Measurements from ENCODE around the gene SLC35E2B.
"Not testable (repeated sequence)": the region's sequence is repeated elsewhere in the genome, so short reads cannot be mapped to it uniquely, and the experiment has no call there.

The SLC35E2B gene

DNA sequence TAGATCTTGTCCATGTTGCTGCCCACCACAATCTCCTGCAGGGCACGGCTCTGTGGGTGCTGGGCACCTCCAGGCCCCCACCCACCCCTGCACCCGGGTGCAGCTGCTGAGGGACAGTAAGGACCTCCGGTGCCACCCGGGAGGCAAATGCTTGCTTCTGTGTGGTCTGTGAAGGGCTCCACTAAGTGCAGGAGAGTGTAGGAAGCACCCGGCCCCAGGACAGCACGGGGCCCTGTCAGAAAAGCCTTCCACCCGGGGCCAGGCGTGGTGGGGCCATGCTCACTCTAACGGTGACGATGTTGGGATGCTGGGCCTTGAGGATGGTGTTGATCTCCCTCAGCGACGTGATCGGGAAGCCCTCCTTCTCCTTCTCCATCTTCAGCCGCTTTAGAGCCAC is 55.1 kb downstream of the SLC35E2B start:
- DNase-seq = not testable (repeated sequence)

DNA sequence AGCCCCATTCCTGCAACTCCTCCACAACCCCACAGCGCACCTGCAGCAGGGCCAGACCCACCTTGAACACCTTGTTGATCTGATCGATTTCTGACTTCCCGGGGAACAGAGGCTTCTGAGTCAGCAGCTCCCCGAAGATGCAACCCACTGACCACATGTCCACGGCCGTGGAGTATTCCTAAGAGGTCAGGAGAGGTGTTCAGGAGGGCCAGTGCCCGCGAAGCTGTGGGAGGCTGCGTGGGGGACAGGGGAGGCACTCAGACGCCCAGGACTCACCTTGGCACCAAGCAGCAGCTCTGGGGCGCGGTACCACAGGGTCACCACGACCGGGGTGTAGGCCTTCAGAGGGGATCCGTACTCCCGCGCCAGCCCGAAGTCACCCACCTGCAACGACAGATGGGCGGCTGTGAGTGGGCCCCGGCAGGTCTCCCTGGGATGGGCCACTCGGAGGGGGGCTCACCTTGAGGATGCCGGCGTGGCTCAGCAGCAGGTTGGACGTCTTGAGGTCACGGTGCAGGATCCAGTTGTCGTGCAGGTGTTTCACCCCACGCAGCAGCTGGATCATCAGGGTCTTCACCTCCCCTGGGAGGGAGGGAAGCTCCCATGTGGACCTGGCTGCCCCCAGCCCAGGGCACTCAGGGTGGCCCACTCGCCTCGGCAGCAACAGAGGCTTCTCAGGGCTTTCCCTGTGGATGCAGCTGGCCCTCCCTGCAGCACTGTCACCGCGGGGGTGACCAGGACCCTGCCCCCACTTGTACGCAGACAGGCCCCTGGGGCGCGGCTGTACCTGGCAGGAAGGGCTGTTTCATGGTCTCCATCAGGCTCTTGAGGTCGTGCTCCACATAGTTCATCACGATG is 55.7 kb downstream of the SLC35E2B start:
- DNase-seq = not testable (repeated sequence)

GRCh38 chr1:1634613-1635012 is 58.0 kb downstream of the SLC35E2B start:
- not testable (repeated sequence) for DNase-seq

GRCh38 chr1:1633409-1633808 is 59.2 kb downstream of the SLC35E2B start:
- DNase-seq = not testable (repeated sequence)

DNA sequence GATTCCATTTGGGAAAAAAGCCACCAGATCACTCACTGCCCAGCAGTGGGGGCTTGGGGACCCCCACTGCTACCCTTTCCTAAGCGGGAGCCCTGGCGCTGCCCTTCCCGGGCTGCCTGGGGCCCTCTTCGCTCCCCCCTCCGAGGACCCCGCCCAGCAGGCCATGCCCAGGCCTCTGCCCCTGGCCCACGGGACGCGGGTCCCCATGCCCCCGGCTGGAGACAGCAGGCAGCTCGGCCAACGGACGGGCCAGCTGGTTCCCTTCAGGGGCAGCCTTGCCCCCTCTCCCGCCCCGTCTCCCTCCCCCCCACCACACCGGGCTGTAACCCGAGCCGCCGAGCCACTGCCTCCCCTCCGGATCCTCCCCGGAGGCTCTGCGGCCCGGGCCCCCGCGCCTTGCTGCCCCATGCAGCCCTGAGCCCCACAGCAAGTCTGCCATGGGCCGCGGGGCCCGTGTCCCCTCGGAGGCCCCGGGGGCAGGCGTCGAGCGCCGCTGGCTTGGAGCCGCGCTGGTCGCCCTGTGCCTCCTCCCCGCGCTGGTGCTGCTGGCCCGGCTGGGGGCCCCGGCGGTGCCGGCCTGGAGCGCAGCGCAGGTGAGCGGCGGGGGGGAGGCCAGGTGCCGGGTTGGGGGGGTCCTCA is 60.7 kb downstream of the SLC35E2B start, which contains the start of gene MMP23B:
TSS of gene MMP23B (plus strand) at position 392 of the 639 bp plus-strand sequence. CDS start at position 438, 46 bp downstream.
- no peak for DNase-seq

- no peak for DNase-seq
These were observed 61.4 kb downstream of the SLC35E2B start for GRCh38 chr1:1630965-1631781.

- peak; percentile 92 for DNase-seq
These were observed 62.2 kb downstream of the SLC35E2B start for GRCh38 chr1:1630191-1630964.

- peak; percentile 53 for DNase-seq
These were observed 63.0 kb downstream of the SLC35E2B start for GRCh38 chr1:1629430-1630190.

DNA sequence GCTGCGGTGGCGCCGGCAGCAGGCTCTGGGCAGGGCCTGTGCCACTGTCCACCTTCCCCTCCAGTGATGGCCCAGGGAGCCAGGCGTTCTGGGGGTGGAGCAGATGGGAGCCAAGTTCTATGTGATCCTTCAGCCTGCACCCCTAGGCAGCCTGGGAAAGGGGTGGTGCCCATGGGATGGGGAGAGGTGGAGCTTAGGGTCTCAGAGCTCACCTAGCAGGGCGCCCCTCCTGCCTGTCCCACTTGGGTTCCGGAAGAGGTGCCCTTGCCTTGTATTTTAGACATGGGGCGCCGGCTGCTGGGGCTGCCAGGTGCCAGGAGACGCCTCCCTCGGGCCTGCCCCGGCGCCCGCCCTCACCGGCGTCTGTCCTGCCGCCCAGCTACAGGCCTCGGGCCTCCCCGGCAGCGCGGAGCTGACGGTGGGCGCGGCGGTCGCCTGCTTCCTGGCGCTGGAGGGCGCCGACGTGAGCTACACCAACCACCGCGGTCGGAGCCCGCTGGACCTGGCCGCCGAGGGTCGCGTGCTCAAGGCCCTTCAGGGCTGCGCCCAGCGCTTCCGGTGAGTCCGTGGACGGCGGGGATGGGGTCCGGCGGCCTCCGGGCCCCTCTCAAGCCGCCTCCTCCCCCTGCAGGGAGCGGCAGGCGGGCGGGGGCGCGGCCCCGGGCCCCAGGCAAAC is 63.7 kb downstream of the SLC35E2B start:
- DNase-seq = no peak

DNA sequence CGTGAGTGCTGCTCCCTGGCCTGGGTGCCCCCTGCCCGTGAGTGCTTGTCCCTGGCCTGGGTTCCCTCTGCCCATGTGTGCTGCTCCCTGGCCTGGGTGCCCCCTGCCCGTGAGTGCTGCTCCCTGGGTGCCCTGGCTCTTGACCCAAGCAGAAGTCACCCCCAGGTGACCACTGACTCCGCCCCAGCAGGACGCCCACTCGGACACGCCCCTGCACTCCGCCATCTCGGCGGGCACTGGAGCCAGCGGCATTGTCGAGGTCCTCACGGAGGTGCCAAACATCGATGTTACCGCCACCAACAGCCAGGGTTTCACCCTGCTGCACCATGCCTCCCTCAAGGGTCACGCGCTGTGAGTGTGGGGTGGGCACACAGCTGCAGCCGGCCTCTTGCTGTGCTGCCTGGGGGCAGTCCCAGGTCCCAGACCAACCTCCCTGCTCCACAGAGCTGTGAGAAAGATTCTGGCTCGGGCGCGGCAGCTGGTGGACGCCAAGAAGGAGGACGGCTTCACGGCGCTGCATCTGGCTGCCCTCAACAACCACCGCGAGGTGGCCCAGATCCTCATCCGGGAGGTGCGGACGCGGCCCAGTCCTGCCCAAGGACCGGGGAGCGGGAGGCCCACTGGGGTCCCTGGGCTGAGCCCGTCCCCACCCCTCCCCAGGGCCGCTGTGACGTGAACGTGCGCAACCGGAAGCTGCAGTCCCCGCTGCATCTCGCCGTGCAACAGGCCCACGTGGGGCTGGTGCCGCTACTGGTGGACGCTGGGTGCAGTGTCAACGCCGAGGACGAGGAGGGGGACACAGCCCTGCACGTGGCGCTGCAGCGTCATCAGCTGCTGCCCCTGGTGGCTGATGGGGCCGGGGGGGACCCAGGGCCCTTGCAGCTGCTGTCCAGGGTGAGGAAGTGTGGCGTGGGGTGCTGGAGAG is 64.5 kb downstream of the SLC35E2B start:
- DNase-seq = no peak

DNA sequence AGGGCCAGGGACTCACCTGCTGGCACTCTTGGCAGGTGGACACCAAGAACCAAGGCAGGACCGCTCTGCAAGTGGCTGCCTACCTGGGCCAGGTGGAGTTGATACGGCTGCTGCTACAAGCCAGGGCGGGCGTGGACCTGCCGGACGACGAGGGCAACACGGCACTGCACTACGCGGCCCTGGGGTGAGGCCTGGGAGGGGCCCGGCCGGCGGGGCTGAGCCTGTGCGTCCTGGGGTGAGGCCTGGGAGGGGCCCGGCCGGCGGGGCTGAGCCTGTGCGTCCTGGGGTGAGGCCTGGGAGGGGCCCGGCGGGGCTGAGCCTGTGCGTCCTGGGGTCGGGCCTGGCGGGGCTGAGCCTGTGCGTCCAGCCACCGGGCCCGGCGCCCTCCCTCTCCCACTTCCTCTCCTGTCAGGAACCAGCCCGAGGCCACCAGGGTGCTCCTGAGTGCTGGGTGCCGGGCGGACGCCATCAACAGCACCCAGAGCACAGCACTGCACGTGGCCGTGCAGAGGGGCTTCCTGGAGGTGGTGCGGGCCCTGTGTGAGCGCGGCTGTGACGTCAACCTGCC is 65.2 kb downstream of the SLC35E2B start:
- DNase-seq = no peak

- no peak for DNase-seq
These were observed 66.1 kb downstream of the SLC35E2B start for GRCh38 chr1:1626207-1627141.

GRCh38 chr1:1625824-1626206 is 66.8 kb downstream of the SLC35E2B start:
- no peak for DNase-seq

GRCh38 chr1:1625404-1625775 is 67.2 kb downstream of the SLC35E2B start:
- DNase-seq = no peak

DNA sequence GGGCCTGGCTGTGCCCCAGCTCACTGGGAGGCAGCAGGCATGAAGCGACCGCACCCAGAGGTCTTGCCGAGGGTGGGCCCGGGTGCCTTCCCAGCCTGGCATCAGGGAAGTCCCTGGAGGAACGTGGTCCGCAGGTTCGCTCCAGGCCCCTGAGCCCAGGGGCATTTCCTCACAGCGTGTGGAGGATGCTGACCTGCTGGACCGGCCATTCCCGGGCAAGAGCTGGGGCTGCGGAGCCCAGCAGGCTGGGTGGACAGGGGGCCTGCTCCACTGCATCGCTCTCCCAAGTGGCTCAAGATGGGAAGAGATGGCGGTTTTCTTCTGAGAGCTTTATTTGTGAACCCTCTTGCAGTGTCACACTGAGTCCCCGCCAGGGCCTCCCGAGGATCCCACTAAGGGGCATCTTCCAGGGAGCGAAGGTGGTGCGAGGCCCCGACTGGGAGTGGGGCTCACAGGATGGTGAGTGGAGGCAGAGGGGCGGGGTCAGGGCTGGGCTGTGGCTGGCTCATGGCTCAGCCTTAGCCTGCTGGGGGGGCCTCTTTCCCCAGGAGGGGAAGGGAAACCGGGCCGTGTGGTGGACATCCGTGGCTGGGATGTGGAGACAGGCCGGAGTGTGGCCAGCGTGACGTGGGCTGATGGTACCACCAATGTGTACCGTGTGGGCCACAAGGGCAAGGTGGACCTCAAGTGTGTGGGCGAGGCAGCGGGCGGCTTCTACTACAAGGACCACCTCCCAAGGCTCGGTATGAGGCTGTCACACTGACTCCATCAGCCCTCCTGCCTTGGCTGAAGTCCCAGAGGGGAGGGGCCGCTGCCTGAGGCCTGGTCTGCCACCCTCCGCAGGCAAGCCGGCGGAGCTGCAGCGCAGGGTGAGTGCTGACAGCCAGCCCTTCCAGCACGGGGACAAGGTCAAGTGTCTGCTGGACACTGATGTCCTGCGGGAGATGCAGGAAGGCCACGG is 67.9 kb downstream of the SLC35E2B start:
- DNase-seq = peak; percentile 40

- DNase-seq = no peak
These were observed 68.8 kb downstream of the SLC35E2B start for GRCh38 chr1:1623631-1624442.
